Body of pancreas (tissue), 4 donors: Measurements from ENCODE around the gene SARNP. TPM values are rescaled to one million over a fixed set of nuclear protein-coding genes. Genes with fewer than 3 reads are reported as not detected.

Experiments
- ATAC-seq: fragments of 150-250 bp; one replicate; pipeline ENCODE4 v1.9.1; 2016
- DNase-seq, 4 donors: peaks; one replicate each; pipeline ENCODE4 v3.0.0-alpha.2; 2019
- H3K27ac ChIP-seq, 4 donors: fragments of 200-600 bp; sonication (generic); 1 replicate in 3 of 4; 2 replicates in 1 of 4; pipeline versions ENCODE4 v1.5.1 to v1.6.1; 2016 to 2019; ENCODE audit warnings: mild to moderate bottlenecking in 1 of 4, mixed read lengths in 1 of 4, moderate library complexity in 1 of 4
- H3K27me3 ChIP-seq, 2 donors: fragments of 200-600 bp; sonication (generic); one replicate each; pipeline ENCODE4 v1.6.0; 2016; ENCODE audit warnings: mild to moderate bottlenecking in 1 of 2
- H3K36me3 ChIP-seq, 2 donors: fragments of 200-600 bp; sonication (generic); replicated peaks in 1 of 2; 2 replicates each; pipeline ENCODE4 v1.5.1; 2016; ENCODE audit warnings: low read depth in 2 of 2; ENCODE audit not compliant: insufficient read depth in 1 of 2
- H3K4me1 ChIP-seq: fragments of 200-600 bp; sonication (generic); one replicate; pipeline ENCODE4 v1.6.0; 2016
- H3K4me3 ChIP-seq, 2 donors: fragments of 200-600 bp; sonication (generic); 1 replicate in 1 of 2; 2 replicates in 1 of 2; pipeline ENCODE4 v1.5.1; 2016 to 2019
- H3K9me3 ChIP-seq, 3 donors: fragments of 200-600 bp; sonication (generic); 1 replicate in 2 of 3; 2 replicates in 1 of 3; pipeline ENCODE4 v1.5.1; 2016
- CTCF ChIP-seq, 7 experiments: fragments of 450-650 bp in 4 of 7; fragments of 200-600 bp in 3 of 7; sonication (generic) in 3 of 7; IDR thresholded peaks; one replicate each; pipeline ENCODE4 v1.5.1; 2016 to 2019; ENCODE audit warnings: antibody characterized with exemption in 7 of 7
- POLR2A ChIP-seq, 3 donors: fragments of 450-650 bp; IDR thresholded peaks; one replicate each; pipeline ENCODE4 v1.6.1; 2016; ENCODE audit warnings: antibody characterized with exemption in 3 of 3, mild to moderate bottlenecking in 2 of 3
- WGBS, 2 donors: methylation state at CpG; one replicate each; pipeline ENCODE4 v1.1.5; 2017; 5-methylcytosine and 5-hydroxymethylcytosine counted together
- intact Hi-C: fragments of 100-400 bp; cut with DNase I; formaldehyde crosslinking; loops from one replicate; pipeline ENCODE4 v1.15.1; 2023
- small RNA-seq: library from RNA; depleted of rRNA; stranded (forward); fragments of <200 nt; gene quantifications from one replicate; pipeline ENCODE3, GENCODE V24; 2016
- total RNA-seq, 2 donors: library from RNA; depleted of rRNA; stranded (reverse); fragments of >200 nt; gene quantifications; one replicate each; pipeline ENCODE4 v1.1.0, GENCODE V29; 2016

The SARNP gene
- total RNA-seq, 2 donors from 2014 or later = 23.1 to 51.7 TPM

- Histone ChIP-seq H3K4me1 (peaks cover 23% of the 10 kb centered on the region), H3K4me3 (no peak overlapping the region), H3K36me3 (no peaks in the 10 kb centered on the region), H3K27me3 (no peaks in the 10 kb centered on the region), H3K27ac (no peak overlapping the region), H3K9me3 (no peaks in the 10 kb centered on the region)
- DNase-seq = no peak
- WGBS, 2 donors = 27 to 55% methylated on average over 1 of the region's 1 CpG
- TF ChIP-seq CTCF (IDR thresholded peaks at IDR 0.05) = no peak
- TF ChIP-seq POLR2A (IDR thresholded peaks at IDR 0.05) = no peak
- intact Hi-C loops = no loop called here
- no peak for ATAC-seq
Measured at GRCh38 chr12:55712700-55713415, 104.7 kb downstream of the SARNP start.

GRCh38 chr12:55711786-55712553 is 105.6 kb downstream of the SARNP start:
- peaks cover 20% of the 10 kb centered on the region for H3K4me1 ChIP-seq
- WGBS, 2 donors = 53 to 77% methylated on average over 4 of the region's 4 CpGs
- intact Hi-C loops = no loop called here
- H3K9me3 ChIP-seq = no peaks in the 10 kb centered on the region
- DNase-seq (no peak), ATAC-seq (no peak)
- H3K36me3 ChIP-seq = no peaks in the 10 kb centered on the region
- no peak overlapping the region for H3K4me3 ChIP-seq
- no peaks in the 10 kb centered on the region for H3K27me3 ChIP-seq
- no peak for TF ChIP-seq POLR2A (IDR thresholded peaks at IDR 0.05)
- no peak for TF ChIP-seq CTCF (IDR thresholded peaks at IDR 0.05)
- H3K27ac ChIP-seq = no peak overlapping the region

- Histone ChIP-seq H3K9me3 (no peaks in the 10 kb centered on the region), H3K27me3 (no peaks in the 10 kb centered on the region), H3K27ac (no peak overlapping the region), H3K4me1 (peaks cover 6% of the 10 kb centered on the region), H3K36me3 (no peaks in the 10 kb centered on the region), H3K4me3 (no peak overlapping the region)
- TF ChIP-seq CTCF (IDR thresholded peaks at IDR 0.05) (no peak), POLR2A (IDR thresholded peaks at IDR 0.05) (no peak)
- ATAC-seq = no peak
- 31 to 39% methylated on average over 3 of the region's 3 CpGs for WGBS, 2 donors
- no peak for DNase-seq
- intact Hi-C loops = no loop called here
Measured at GRCh38 chr12:55708695-55709233, 108.8 kb downstream of the SARNP start.

GRCh38 chr12:55707841-55708694 is 109.5 kb downstream of the SARNP start, which contains the start of gene ITGA7:
TSS of gene ITGA7 (minus strand) at chr12:55707904. CDS start at chr12:55707682, 222 bp downstream.
- H3K27ac ChIP-seq = no peak within 1 kb of the TSS
- no peak for TF ChIP-seq CTCF (IDR thresholded peaks at IDR 0.05)
- no peak for TF ChIP-seq POLR2A (IDR thresholded peaks at IDR 0.05)
- H3K36me3 ChIP-seq = no peaks in the 10 kb centered on the region
- no peaks in the 10 kb centered on the region for H3K9me3 ChIP-seq
- DNase-seq (peak; percentile 53 to 79 (median 66)), ATAC-seq (peak; percentile 80)
- no peaks in the 10 kb centered on the region for H3K27me3 ChIP-seq
- intact Hi-C loops = no loop called here
- peak within 1 kb of the TSS; percentile 28 to 34 for H3K4me3 ChIP-seq
- peaks cover 6% of the 10 kb centered on the region for H3K4me1 ChIP-seq
- 0 to 1% methylated on average over 21 to 35 of the region's 39 CpGs for WGBS, 2 donors

Small RNA genes within 50 kb of the gene (small RNA-seq; reads per million reads assigned to genes)
- gene AC009779.1 (not detected), gene RF00017 (not detected)

Other genes with a start within 250 kb of the SARNP start
- not detected for gene OR2AP1, start 245.3 kb downstream of the SARNP start, total RNA-seq
- gene OR10P1, start 180.8 kb downstream of the SARNP start, total RNA-seq = not detected
- gene ITGA7, start 109.8 kb downstream of the SARNP start, total RNA-seq = 10 to 100 TPM; 11.4 to 52.1 TPM
- 100 to 1,000 TPM in 1 of 2 donors, 10 to 100 TPM in 1; 86.1 to 105 TPM for gene BLOC1S1, start 101.7 kb downstream of the SARNP start, total RNA-seq
- gene RDH5, start 97.3 kb downstream of the SARNP start, total RNA-seq = 10 to 100 TPM in 1 of 2 donors, 1 to 10 TPM in 1; 4.2 to 20.4 TPM
- gene CD63, start 88.7 kb downstream of the SARNP start, total RNA-seq = 100 to 1,000 TPM; 341 to 511 TPM
- gene GDF11, start 74.6 kb downstream of the SARNP start, total RNA-seq = under 1 TPM; 0.33 to 0.78 TPM
- gene ORMDL2, start 317 bp upstream of the SARNP start, total RNA-seq = 10 to 100 TPM in 1 of 2 donors, 1 to 10 TPM in 1; 6.0 to 12.5 TPM
- gene DNAJC14, start 11.9 kb upstream of the SARNP start, total RNA-seq = 10 to 100 TPM; 20.2 to 34.3 TPM
- 10 to 100 TPM in 1 of 2 donors, 1 to 10 TPM in 1; 3.4 to 23.4 TPM for gene MMP19, start 25.2 kb upstream of the SARNP start, total RNA-seq
- gene PYM1, start 110.2 kb upstream of the SARNP start, total RNA-seq = 10 to 100 TPM; 21.5 to 26.0 TPM
- 100 to 1,000 TPM in 1 of 2 donors, 10 to 100 TPM in 1; 33.3 to 128 TPM for gene DGKA, start 113.4 kb upstream of the SARNP start, total RNA-seq
- gene PMEL, start 148.3 kb upstream of the SARNP start, total RNA-seq = 1 to 10 TPM; 1.6 to 2.6 TPM
- 10 to 100 TPM in 1 of 2 donors, 1 to 10 TPM in 1; 8.8 to 12.5 TPM for gene CDK2, start 149.1 kb upstream of the SARNP start, total RNA-seq
- 10 to 100 TPM; 28.3 to 33.9 TPM for gene RAB5B, start 156.4 kb upstream of the SARNP start, total RNA-seq
- gene SUOX, start 179.6 kb upstream of the SARNP start, total RNA-seq = 10 to 100 TPM; 10.6 to 20.8 TPM
- 1 to 10 TPM; 2.6 to 7.6 TPM for gene IKZF4, start 203.3 kb upstream of the SARNP start, total RNA-seq
- 100 to 1,000 TPM; 215 to 405 TPM for gene RPS26, start 224.2 kb upstream of the SARNP start, total RNA-seq